ENCODE data around the gene PIP5KL1. TPM values are rescaled to one million over a fixed set of nuclear protein-coding genes. Genes with fewer than 3 reads are reported as not detected.

The PIP5KL1 gene
- total and polyA plus RNA-seq, 2 experiments from 2014 or later: 1.4 to 1.6 TPM

- H3K9me3 ChIP-seq (ENCODE audit: low read depth): no peaks in the 10 kb centered on the region
- H3K79me2 ChIP-seq: no peaks in the 10 kb centered on the region
- no peaks in the 10 kb centered on the region for H3K36me3 ChIP-seq (replicated peaks; ENCODE audit: insufficient read depth, low read depth)
- no peak for DNase-seq (ENCODE audit: low spot score)
- WGBS (ENCODE audit: low lambda C conversion rate, missing lambda C conversion rate): 97% methylated on average over 4 of the region's 4 CpGs
- no peak overlapping the region for H3K27ac ChIP-seq
- no peaks in the 10 kb centered on the region for H3K27me3 ChIP-seq
- H4K20me1 ChIP-seq (ENCODE audit: insufficient read depth, poor library complexity, severe bottlenecking): no peaks in the 10 kb centered on the region
- peaks cover 17% of the 10 kb centered on the region for H3K4me1 ChIP-seq (ENCODE audit: insufficient read depth)
- no peaks in the 10 kb centered on the region for H3K9me2 ChIP-seq (replicated peaks; ENCODE audit: insufficient read depth)
- TF ChIP-seq EZH2 (IDR thresholded peaks at IDR 0.05; ENCODE audit: borderline replicate concordance): no peak
- no peak for TF ChIP-seq EZH2phosphoT487 (IDR thresholded peaks at IDR 0.05; ENCODE audit: low read depth, severe bottlenecking, unreplicated experiment)
- TF ChIP-seq, protein P1, sequence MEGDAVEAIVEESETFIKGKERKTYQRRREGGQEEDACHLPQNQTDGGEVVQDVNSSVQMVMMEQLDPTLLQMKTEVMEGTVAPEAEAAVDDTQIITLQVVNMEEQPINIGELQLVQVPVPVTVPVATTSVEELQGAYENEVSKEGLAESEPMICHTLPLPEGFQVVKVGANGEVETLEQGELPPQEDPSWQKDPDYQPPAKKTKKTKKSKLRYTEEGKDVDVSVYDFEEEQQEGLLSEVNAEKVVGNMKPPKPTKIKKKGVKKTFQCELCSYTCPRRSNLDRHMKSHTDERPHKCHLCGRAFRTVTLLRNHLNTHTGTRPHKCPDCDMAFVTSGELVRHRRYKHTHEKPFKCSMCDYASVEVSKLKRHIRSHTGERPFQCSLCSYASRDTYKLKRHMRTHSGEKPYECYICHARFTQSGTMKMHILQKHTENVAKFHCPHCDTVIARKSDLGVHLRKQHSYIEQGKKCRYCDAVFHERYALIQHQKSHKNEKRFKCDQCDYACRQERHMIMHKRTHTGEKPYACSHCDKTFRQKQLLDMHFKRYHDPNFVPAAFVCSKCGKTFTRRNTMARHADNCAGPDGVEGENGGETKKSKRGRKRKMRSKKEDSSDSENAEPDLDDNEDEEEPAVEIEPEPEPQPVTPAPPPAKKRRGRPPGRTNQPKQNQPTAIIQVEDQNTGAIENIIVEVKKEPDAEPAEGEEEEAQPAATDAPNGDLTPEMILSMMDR (IDR thresholded peaks at IDR 0.05; ENCODE audit: poor library complexity): no peak
- no peak overlapping the region for H3K4me2 ChIP-seq
- H3K4me3 ChIP-seq: no peak overlapping the region
- H2AFZ ChIP-seq: no peak overlapping the region
These were observed 37.2 kb downstream of the PIP5KL1 start for GRCh38 chr9:127893392-127893791.

- 97% methylated on average over 6 of the region's 6 CpGs for WGBS (ENCODE audit: low lambda C conversion rate, missing lambda C conversion rate)
- Histone ChIP-seq H3K9me2 (replicated peaks; ENCODE audit: insufficient read depth) (no peaks in the 10 kb centered on the region), H2AFZ (no peak overlapping the region), H3K4me3 (no peak overlapping the region), H3K9me3 (ENCODE audit: low read depth) (no peaks in the 10 kb centered on the region), H4K20me1 (ENCODE audit: insufficient read depth, poor library complexity, severe bottlenecking) (no peaks in the 10 kb centered on the region), H3K79me2 (no peaks in the 10 kb centered on the region), H3K4me1 (ENCODE audit: insufficient read depth) (peaks cover 11% of the 10 kb centered on the region), H3K27ac (no peak overlapping the region), H3K4me2 (no peak overlapping the region), H3K27me3 (no peaks in the 10 kb centered on the region), H3K36me3 (replicated peaks; ENCODE audit: insufficient read depth, low read depth) (no peaks in the 10 kb centered on the region)
- no peak for DNase-seq (ENCODE audit: low spot score)
- TF ChIP-seq EZH2 (IDR thresholded peaks at IDR 0.05; ENCODE audit: borderline replicate concordance): no peak
- TF ChIP-seq, protein P1 (IDR thresholded peaks at IDR 0.05; ENCODE audit: poor library complexity): no peak
- TF ChIP-seq EZH2phosphoT487 (IDR thresholded peaks at IDR 0.05; ENCODE audit: low read depth, severe bottlenecking, unreplicated experiment): no peak
These were observed 37.7 kb downstream of the PIP5KL1 start for GRCh38 chr9:127892831-127893230.

DNA sequence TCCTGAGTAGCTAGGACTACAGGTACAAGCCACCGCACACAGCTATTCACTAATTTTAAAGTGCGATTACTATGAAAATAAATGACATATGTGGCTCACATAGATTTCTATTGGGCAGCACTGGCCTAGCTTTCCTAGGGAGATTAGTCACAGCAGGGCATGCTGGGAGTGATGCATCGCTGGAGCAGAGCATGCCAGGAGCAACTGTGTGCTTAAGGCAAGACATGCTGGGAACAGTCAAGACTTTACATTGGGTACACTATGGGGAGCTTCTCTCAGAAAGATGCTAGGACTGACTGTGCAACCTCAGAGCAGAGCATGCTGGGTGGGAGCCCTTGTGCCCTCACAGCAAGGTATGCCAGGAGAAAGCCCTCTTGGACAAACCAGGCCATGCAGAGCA, 40.5 kb downstream of the PIP5KL1 start:
- DNase-seq (ENCODE audit: low spot score): no peak
- Histone ChIP-seq H3K4me1 (ENCODE audit: insufficient read depth) (no peaks in the 10 kb centered on the region), H3K9me3 (ENCODE audit: low read depth) (no peaks in the 10 kb centered on the region), H3K27ac (no peak overlapping the region), H3K4me2 (no peak overlapping the region), H3K79me2 (no peaks in the 10 kb centered on the region), H3K36me3 (replicated peaks; ENCODE audit: insufficient read depth, low read depth) (no peaks in the 10 kb centered on the region), H2AFZ (no peak overlapping the region), H4K20me1 (ENCODE audit: insufficient read depth, poor library complexity, severe bottlenecking) (no peaks in the 10 kb centered on the region), H3K27me3 (no peaks in the 10 kb centered on the region), H3K4me3 (no peak overlapping the region), H3K9me2 (replicated peaks; ENCODE audit: insufficient read depth) (no peaks in the 10 kb centered on the region)
- WGBS (ENCODE audit: low lambda C conversion rate, missing lambda C conversion rate): 96% methylated on average over 3 of the region's 3 CpGs
- TF ChIP-seq EZH2 (IDR thresholded peaks at IDR 0.05; ENCODE audit: borderline replicate concordance) (no peak), EZH2phosphoT487 (IDR thresholded peaks at IDR 0.05; ENCODE audit: low read depth, severe bottlenecking, unreplicated experiment) (no peak)
- TF ChIP-seq, protein P1 (IDR thresholded peaks at IDR 0.05; ENCODE audit: poor library complexity): no peak

DNA sequence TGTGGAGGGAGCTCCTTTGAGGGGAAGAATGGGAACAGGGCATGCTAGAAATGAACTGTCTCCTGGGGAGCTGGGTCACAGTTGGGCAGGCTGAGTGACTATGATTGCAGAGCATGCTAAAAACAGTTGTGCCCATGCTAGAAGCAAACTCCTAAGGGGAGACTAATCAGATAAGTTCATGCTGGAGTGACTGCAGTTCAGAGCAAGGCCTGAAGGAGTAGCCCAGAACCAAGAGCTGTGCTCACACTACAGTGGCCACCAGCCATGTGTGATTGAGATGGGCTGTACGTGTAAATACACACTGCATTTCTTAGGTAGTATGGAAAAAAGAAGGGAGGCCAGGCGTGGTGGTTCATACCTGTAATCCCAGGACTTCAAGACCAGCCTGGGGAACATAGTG, 42.8 kb downstream of the PIP5KL1 start:
- H4K20me1 ChIP-seq (ENCODE audit: insufficient read depth, poor library complexity, severe bottlenecking): no peaks in the 10 kb centered on the region
- no peaks in the 10 kb centered on the region for H3K36me3 ChIP-seq (replicated peaks; ENCODE audit: insufficient read depth, low read depth)
- no peak overlapping the region for H2AFZ ChIP-seq
- no peak overlapping the region for H3K27ac ChIP-seq
- TF ChIP-seq EZH2 (IDR thresholded peaks at IDR 0.05; ENCODE audit: borderline replicate concordance) (no peak), EZH2phosphoT487 (IDR thresholded peaks at IDR 0.05; ENCODE audit: low read depth, severe bottlenecking, unreplicated experiment) (no peak)
- DNase-seq (ENCODE audit: low spot score): no peak
- no peaks in the 10 kb centered on the region for H3K79me2 ChIP-seq
- H3K4me1 ChIP-seq (ENCODE audit: insufficient read depth): no peaks in the 10 kb centered on the region
- H3K27me3 ChIP-seq: no peaks in the 10 kb centered on the region
- H3K4me2 ChIP-seq: no peak overlapping the region
- H3K9me2 ChIP-seq (replicated peaks; ENCODE audit: insufficient read depth): no peaks in the 10 kb centered on the region
- H3K4me3 ChIP-seq: no peak overlapping the region
- WGBS (ENCODE audit: low lambda C conversion rate, missing lambda C conversion rate): 97% methylated on average over 2 of the region's 2 CpGs
- no peaks in the 10 kb centered on the region for H3K9me3 ChIP-seq (ENCODE audit: low read depth)
